Skin of body (tissue), 2 donors: ENCODE results near the gene SPRR2G. TPM values are rescaled to one million over a fixed set of nuclear protein-coding genes. Genes with fewer than 3 reads are reported as not detected.
"Not testable (repeated sequence)": the region's sequence is repeated elsewhere in the genome, so short reads cannot be mapped to it uniquely, and the experiment has no call there.

Source experiments
- DNase-seq: peaks from one replicate; lab custom pipeline; 2025; lab: John Stamatoyannopoulos, UW
- total RNA-seq: library from RNA; depleted of rRNA; stranded (reverse); fragments of >200 nt; gene quantifications from one replicate; pipeline ENCODE4 v1.2.3, GENCODE V29; 2014

SPRR2G gene
- total RNA-seq, result 13.6 TPM

DNA sequence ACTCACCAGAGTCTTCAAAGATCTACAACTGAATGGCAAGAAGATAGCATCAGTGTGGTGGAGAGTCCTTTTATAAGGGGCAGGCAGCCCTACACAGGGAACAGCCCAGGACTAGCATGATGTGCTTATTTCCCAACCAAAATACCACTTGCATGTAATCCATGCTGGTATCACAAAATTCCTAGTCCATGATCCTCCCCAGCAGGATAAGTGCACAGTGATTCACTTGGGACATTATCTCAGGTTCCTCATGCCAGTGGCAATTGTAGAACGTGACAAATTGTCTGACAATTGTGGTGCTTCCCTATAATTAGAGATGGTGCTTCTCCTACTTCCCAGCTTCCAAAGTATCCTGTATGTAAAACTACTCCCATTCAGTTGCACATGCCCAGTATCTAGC lies at the start of gene SPRR2G:
Gene SPRR2G (minus strand): TSS at position 45 of the 400 bp plus-strand sequence. CDS start 780 bp downstream, outside the sequence.
- no peak for DNase-seq

DNA sequence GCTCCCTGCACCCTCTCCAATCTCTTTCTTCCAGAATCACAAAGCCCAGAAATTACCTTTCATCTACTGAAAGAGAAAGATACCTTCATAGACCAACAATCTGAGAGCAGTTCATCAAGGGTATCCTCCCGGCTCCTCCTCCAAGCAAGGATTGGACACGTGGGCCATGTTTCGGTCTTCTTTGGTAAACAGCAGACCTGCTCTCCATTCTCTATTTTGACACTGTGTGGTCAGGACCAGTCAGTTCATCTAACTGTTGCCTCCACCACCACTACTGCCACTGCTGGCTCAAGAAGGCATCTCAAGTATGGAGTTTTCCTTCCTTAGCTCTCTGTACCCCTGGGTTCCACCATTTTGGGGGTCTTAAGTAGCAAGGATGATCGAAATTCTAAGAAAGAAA lies 44.5 kb upstream of the SPRR2G start:
- no peak for DNase-seq

DNA sequence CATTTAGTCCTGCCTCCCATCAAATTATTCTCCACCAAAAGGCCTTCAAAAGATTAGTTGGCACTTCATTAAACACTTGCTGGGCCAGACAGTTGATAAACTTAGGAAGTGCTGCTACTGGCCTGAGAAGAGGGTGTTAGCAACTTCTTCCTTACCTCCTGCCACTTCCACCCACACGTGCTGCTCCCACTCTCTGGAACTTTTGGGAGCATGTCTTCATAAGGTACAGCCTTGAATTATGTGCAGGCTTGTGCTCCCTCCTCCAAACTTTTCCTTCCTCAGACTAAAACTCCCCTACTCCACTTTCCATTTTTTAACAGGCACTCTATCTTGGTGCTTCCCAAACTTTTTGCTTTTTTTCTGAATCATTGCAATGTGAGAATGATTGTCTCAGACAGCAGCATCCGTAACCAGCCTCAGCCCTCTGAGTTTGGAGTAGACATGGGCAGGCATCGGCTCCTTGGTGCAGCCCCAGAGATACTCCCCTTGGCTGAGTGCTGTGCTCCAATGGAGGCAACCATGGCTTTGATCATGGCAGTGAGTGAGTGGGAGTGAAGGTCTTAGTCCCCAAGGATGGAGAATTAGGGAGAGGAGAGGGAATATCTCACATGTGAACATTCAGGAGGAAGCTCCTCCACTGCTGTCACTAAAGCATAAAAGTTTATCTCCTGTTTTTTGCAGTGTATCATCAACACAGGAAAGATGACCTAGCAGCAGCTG lies 43.8 kb upstream of the SPRR2G start:
- DNase-seq, result no peak

DNA sequence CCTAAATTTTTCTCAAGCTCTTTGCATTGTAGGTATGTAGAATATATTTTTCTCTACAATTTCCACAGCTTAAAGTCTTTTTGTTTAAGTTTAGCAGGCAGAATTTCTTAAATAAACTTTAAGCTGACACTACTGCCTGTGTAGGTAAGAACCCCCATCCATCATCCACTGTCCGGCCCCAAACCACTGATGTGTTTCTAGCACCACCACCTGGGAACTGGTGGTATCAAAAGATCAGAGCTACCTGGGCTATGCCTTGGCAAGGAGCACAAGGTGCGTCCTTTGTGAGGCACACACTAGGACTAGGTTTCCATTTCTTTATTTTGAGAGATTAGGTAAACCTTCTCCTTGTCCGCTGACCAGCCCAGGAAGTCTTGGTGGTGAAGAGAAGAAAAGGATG lies 42.0 kb upstream of the SPRR2G start:
- no peak for DNase-seq

DNA sequence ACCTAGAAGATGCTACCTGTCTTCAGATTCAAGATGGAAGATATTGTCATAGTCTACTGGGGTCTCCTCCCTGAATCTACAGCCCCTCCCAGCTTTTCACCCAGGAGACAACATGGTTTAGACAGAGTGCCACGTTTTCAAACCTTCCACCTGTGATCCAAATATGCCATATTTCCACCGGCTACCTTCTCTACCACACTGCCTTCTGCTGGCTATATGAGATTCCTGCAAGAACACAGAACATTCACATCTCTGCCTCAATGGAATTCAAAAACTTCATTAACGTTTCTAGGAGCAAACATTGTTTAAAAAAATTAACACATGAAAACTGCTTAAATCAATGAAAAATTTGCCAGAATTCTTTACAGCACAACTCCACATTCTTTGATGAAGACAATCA lies 39.7 kb upstream of the SPRR2G start:
- no peak for DNase-seq

DNA sequence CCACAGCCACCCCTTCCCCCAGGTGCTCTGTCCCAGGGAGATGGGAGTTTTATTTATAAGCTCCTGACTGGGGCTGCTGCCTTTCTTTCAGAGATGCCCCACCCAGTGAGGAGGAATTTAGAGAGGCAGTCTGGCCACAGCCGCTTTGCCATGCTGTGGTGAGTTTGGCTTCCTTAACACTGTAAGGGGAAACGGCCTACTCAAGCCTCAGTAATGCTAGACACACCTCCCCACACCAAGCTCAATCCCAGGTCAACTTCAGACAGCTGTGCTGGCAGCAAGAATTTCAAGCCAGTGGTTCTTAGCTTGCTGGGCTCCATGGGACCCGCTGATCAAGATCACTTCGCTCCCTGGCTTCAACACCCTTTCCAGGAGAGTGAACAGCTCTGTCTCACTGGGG lies 37.6 kb upstream of the SPRR2G start:
- DNase-seq, result not testable (repeated sequence)

DNA sequence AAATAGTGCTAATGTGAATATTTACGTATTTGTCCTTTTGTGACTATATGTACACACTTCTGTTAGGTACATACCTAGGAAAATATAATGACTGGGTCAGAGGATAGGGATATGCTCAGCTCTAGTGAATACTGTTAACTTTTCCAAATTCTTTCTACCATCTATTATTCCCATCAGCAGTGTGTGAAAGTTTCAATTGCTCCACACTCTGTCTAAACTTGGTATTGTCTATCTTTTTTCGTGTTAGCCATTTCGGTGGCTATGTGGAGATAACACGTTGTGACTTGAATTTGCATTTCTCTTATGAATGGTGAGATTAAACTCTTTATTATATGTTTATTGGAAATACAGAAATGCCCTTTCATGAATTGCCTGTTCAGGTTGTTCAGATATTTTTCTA lies 29.9 kb upstream of the SPRR2G start:
- no peak for DNase-seq

DNA sequence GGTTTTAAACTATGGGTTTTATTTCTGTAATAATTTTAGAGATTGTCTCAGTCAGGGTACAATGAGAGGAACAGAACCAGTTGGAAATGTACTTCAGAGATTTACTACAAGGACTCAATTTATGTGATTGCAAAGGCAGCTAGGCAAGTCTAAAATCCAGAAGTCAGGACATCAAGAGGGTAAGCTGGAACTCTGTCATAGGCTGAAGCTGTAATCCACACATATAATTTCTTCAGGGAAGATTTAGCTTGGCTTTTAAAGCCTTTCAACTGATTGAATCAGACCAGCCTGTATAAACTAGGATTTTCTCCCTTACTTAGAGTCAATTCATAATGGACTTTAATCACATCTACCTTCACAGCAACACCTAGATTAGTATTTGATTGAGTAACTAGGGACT lies 28.2 kb upstream of the SPRR2G start:
- DNase-seq, result no peak

DNA sequence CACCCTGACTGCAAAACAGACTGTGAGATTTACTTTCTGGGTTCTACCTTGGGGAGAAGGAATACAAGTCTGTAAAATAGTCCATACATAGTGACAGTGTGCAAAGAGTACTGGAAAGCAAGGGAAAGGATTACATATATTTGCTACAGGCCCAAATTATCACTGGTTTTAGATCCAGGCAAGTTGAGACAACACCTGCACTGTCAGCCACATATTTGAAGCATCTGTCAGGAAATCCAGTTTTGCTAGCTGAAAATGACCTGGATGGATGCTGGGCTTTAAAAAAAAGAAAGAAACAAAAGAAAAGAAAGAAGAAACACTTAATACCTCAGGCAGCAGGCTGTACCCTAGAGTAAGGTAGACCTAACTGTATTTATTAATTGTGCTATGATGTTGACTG lies 23.9 kb upstream of the SPRR2G start:
- no peak for DNase-seq

DNA sequence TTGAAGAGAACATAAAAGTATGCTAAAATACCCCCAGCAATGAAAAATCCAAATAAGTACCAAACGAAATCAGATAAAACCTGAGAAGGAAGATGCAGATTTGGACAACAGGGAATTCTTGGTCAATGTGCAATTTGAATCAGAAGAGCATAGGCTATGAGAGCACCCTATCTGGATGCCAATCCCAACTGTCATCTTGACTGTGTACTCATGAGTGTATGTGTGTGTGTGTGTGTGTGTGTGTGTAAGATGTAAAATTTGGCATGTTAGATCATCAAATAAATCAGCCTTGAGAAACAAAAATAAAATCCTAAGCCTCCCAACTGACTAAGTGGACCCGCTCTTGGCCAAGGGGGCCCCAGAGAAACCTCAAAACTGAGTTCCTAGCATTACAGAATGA lies 18.0 kb upstream of the SPRR2G start:
- no peak for DNase-seq

DNA sequence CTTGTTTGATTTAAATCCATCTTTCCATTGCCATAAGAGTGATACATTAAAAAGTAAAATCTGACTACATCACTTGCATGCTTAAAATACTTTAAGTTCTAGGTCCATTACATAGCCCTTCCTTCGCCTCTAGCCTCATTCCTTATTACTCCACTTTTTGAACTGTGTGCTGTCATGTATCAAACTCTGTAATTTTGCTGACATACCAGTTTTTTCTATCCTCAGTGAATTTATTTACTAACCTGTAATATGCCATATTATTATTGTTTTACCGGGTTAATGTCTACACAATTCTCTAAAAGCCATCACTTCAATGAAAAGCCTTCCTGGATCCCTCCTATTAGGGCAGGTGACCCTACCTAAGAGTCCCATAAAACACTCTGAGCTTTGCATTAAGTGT lies 4.9 kb upstream of the SPRR2G start:
- DNase-seq, result no peak

DNA sequence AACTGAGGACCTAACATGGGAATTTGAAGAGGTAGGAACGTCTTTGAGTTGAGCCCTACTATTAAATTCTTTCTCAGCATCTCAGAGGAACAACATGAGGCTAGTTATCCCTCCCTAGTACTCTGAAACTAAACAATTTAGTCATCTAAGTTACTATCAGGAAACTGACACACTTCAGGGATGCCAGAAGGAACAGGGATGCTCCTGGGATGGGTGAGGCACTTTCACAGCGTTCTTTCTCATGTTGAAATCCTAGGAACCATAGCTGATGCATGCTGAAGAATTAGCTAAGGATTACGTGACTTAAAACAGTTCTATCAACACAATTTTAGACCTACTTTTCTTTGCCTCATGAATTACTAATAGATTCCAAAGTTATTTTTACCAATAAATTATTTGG lies 1.8 kb upstream of the SPRR2G start:
- no peak for DNase-seq

DNA sequence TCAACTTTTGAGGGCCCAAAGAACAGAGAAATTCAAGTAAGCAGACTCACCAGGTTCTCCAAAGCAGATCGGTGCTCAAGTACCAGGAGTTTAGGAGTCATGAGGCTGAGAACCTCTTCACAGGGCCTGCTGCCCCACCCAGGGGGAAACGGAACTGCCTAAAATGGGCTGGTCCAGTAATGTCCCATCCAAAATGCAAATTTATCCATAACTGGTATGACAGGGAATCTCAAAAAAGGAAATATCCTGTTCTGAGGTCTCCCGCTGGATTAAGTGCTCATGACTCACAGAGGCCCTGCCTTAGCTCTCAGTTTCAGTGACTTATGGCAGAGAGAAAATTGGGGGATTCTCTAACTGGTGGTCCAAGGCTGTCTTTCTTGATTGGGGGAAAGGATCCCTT lies 9.3 kb downstream of the SPRR2G start:
- no peak for DNase-seq

DNA sequence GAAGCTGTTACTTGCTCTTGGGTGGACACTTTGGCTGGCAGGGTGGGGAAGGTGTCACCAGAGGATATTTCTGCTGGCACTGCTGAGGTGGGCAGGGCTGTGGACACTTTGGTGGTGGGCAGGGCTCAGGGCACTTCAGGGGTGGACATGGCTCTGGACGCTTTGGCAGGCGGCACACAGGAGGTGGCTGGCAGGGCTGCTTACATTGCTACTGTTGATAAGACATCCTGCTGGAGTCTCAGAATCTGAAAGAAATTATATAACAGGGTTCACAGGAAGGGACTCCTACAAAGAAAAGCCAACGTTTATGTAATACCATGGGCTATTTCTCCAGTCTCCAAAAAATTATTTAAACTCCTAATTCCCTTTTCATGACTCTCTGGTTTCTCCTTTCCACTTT lies 10.2 kb downstream of the SPRR2G start:
- DNase-seq, result no peak

DNA sequence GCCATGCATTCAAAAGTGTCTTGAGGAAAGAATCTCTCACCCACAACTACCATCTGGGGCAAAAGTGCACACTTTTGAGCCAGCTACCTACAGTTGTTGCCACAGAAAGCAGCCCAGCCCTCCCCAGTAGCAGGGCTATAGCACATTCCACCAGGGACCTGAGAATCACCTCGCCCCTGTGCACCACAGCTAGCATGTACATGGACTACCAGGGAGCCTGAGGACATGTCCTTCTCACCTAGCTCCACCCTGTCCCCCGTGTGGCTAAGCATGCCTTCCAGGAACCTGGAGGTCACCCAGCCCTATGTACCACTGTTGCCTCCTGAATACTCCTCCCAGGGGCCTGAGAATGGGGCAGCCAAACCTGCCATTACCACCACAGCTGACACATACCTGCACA lies 16.9 kb downstream of the SPRR2G start:
- no peak for DNase-seq

DNA sequence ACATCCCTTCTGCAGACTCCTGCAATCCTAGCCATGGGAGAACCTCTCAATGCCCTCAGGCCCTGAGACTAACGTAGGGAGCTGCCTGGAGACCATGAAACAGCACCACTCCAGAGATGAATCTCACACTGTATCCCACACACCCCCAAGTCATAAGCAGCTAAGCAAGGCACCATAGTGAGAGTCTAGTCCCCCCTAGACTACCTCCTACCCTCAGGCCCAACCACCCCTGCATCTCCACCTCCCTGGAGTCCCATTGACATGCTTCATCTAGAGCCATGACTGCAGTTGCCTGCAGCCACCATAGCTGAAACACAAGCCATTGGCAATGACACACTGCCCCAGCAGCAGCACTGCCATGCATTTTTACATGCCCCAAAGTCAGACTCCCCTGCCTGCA lies 17.4 kb downstream of the SPRR2G start:
- DNase-seq, result no peak

DNA sequence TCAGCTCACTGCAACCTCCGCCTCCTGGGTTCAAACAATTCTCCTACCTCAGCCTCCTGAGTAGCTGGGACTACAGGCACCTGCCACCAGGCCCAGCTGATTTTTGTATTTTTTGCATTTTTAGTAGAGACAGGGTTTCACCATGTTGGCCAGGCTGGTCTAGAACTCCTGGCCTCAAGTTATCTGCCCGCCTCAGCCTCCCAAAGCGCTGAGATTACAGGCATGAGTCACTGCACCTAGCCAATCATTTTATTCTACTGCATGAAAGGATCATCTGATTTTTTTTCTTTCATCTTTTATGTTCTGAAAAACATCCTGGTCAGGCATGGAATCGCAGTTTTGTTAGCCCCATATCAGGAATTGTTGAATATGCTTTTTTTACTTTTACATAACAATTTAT lies 22.0 kb downstream of the SPRR2G start:
- not testable (repeated sequence) for DNase-seq

DNA sequence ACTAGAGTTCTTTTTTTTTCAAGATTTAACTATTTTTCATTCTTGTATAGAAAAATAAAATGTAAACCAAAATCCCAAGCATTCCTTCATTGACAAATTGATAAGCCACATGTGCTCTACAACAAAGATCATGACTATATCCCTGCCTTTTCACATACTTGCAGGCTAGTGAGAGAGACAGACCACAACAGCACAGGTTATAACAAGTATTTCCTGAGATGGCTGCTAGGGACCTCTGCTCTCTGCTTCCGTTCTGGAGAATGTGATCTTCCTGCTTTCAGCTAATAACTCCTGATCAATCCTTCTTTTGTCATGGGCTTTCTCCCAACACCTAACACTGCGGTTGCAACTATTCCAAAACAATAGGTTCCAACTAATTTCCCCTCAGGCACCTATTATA lies 23.4 kb downstream of the SPRR2G start:
- no peak for DNase-seq

DNA sequence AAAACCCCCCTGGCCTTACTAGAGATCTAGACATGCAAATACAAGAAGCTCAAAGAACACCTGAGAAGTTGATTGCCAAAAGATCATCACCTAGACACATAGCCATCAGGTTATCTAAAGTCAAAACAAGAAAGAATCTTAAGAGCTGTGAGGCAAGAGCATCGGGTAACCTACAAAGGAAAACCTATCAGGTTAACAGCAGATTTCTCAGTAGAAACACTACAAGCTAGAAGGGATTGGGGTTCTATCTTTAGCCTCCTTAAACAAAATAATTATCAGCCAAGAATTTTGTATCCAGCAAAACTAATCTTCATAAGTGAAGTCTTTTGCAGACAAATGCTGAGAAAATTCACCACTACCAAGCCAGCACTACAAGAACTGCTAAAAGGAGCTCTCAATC lies 25.2 kb downstream of the SPRR2G start:
- no peak for DNase-seq

DNA sequence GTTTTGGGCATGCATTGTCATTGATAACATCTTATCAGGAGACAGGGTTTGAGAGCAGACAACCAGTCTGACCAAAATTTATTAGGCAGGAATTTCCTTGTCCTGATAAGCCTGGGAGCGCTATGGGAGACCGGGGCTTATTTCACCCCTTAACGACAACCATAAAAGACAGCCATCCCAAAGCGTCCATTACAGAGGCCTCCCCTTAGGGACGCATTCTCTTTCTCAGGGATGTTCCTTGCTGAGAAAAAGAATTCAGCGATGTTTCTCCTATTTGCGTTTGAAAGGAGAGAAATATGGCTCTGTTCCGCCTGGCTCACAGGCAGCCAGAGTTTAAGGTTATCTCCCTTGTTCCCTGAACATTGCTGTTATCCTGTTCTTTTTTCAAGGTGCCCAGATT lies 26.9 kb downstream of the SPRR2G start:
- DNase-seq, result not testable (repeated sequence)

DNA sequence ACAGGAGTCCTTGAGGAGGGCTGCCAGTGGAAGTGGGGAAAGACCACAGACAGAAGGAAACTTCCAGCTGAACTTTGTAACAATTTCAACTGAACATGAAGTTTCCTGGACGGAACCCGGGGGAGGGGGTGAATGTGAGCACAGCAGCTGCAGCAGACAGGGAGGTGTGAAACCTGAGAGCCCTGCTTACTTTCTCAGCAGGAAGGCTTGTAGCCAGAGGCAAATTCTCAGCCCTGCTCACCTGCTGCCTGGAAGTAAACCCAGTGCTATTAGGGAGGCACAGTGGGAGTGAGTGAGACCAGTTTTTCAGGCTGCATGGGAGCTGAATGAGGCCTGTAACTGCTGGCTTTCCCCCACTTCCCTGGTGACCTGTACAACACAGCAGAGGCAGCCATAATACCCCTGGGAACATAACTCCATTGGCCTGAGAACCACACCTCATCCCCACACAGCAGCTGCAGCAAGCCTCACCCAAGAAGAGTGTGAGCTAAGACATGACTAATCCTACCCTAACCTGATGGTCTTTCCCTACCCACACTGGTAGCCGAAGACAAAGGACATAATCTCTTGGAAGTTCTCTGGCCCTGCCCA lies 27.8 kb downstream of the SPRR2G start:
- DNase-seq, result peak; percentile 3

DNA sequence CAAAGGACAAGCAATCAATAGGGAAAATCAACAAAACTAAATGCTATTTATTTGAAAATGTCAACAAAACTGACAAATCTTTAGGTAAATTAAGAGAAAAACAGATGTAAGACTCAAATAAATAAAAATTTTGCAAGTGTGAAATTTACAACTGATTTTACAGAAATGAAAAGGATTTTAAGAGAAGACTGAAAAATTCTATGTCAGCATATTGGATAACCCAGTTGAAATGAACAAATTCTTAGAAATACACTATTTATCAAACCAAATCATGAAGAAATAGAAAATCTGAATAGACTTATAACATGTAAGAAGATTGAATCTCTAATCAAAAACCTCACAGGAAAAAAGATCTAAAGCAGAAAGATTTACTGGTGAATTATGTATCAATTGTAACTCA lies 29.7 kb downstream of the SPRR2G start:
- DNase-seq, result no peak

DNA sequence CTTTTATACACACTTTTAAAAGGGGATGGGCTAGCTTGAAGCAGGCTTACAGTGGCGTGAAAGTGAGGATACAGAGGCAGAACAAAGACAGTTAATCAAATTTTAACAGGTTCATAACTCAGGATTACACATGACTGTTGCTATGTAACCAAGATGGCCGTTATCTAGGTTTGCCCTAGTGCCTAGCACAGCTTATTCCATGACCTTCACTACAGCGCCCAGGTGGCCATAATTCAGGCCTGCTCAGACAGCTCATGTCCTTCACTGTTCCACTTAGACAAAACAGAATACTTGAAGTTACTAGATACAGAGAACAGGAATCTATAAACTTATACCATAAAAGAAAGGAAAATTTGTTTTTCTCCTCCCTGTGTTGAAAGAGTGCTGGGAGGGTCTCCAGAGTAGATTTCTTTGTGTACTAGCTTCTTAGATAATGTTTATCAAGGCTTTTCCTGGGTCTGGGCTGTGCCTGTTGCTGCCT lies 31.2 kb downstream of the SPRR2G start:
- DNase-seq, result no peak
